ENCODE data around the gene TAF11L2.
"Not testable (repeated sequence)": the region's sequence is repeated elsewhere in the genome, so short reads cannot be mapped to it uniquely, and the experiment has no call there.

TAF11L2 gene

GRCh38 chr5:17492770-17493169 lies 5.3 kb upstream of the TAF11L2 start:
- Histone ChIP-seq H3K9me2 (replicated peaks; ENCODE audit: insufficient read depth, low read length) (no peaks in the 10 kb centered on the region), H2AFZ (ENCODE audit: low read depth, low read length, severe bottlenecking) (no peak overlapping the region), H3K79me2 (ENCODE audit: insufficient read depth, low read length) (no peaks in the 10 kb centered on the region), H4K20me1 (ENCODE audit: low read depth, low read length) (no peaks in the 10 kb centered on the region), H3K9ac (ENCODE audit: low read length) (no peak overlapping the region), H3K4me2 (ENCODE audit: low read depth, low read length, poor library complexity, severe bottlenecking) (no peak overlapping the region), H3K27ac (ENCODE audit: low read depth, low read length) (no peak overlapping the region), H3K9me3 (ENCODE audit: insufficient read depth, low read length) (no peaks in the 10 kb centered on the region), H3K4me3 (ENCODE audit: insufficient read depth, low read length, poor library complexity, severe bottlenecking) (no peak overlapping the region), H3F3A (ENCODE audit: insufficient read depth) (no peaks in the 10 kb centered on the region), H3K27me3 (ENCODE audit: low read length) (no peaks in the 10 kb centered on the region), H3K36me3 (ENCODE audit: low read length) (no peaks in the 10 kb centered on the region)
- no peak for TF ChIP-seq EZH2phosphoT487 (conservative IDR thresholded peaks at IDR 0.05; ENCODE audit: low read length)
- TF ChIP-seq CTCF (IDR thresholded peaks at IDR 0.05; ENCODE audit: insufficient read depth, low read length, poor library complexity, severe bottlenecking) = no peak

GRCh38 chr5:17497446-17497845 lies 585 bp upstream of the TAF11L2 start:
- H3F3A ChIP-seq (ENCODE audit: insufficient read depth) = no peaks in the 10 kb centered on the region
- H3K4me3 ChIP-seq (ENCODE audit: insufficient read depth, low read length, poor library complexity, severe bottlenecking) = no peak overlapping the region
- H3K27me3 ChIP-seq (ENCODE audit: low read length) = no peaks in the 10 kb centered on the region
- H3K27ac ChIP-seq (ENCODE audit: low read depth, low read length) = no peak overlapping the region
- no peaks in the 10 kb centered on the region for H3K36me3 ChIP-seq (ENCODE audit: low read length)
- no peak overlapping the region for H2AFZ ChIP-seq (ENCODE audit: low read depth, low read length, severe bottlenecking)
- H3K9ac ChIP-seq (ENCODE audit: low read length) = no peak overlapping the region
- H3K9me3 ChIP-seq (ENCODE audit: insufficient read depth, low read length) = no peaks in the 10 kb centered on the region
- no peaks in the 10 kb centered on the region for H3K79me2 ChIP-seq (ENCODE audit: insufficient read depth, low read length)
- TF ChIP-seq EZH2phosphoT487 (conservative IDR thresholded peaks at IDR 0.05; ENCODE audit: low read length) = no peak
- TF ChIP-seq CTCF (IDR thresholded peaks at IDR 0.05; ENCODE audit: insufficient read depth, low read length, poor library complexity, severe bottlenecking) = no peak
- no peaks in the 10 kb centered on the region for H4K20me1 ChIP-seq (ENCODE audit: low read depth, low read length)
- H3K4me2 ChIP-seq (ENCODE audit: low read depth, low read length, poor library complexity, severe bottlenecking) = no peak overlapping the region
- H3K9me2 ChIP-seq (replicated peaks; ENCODE audit: insufficient read depth, low read length) = no peaks in the 10 kb centered on the region

GRCh38 chr5:17511775-17512325 lies 13.8 kb downstream of the TAF11L2 start:
- no peak overlapping the region for H3K27ac ChIP-seq (ENCODE audit: low read depth, low read length)
- no peak overlapping the region for H3K4me2 ChIP-seq (ENCODE audit: low read depth, low read length, poor library complexity, severe bottlenecking)
- TF ChIP-seq EZH2phosphoT487 (conservative IDR thresholded peaks at IDR 0.05; ENCODE audit: low read length) (no peak), CTCF (IDR thresholded peaks at IDR 0.05; ENCODE audit: insufficient read depth, low read length, poor library complexity, severe bottlenecking) (no peak)
- no peaks in the 10 kb centered on the region for H3K9me3 ChIP-seq (ENCODE audit: insufficient read depth, low read length)
- no peaks in the 10 kb centered on the region for H4K20me1 ChIP-seq (ENCODE audit: low read depth, low read length)
- H3K79me2 ChIP-seq (ENCODE audit: insufficient read depth, low read length) = no peaks in the 10 kb centered on the region
- H2AFZ ChIP-seq (ENCODE audit: low read depth, low read length, severe bottlenecking) = no peak overlapping the region
- no peaks in the 10 kb centered on the region for H3K36me3 ChIP-seq (ENCODE audit: low read length)
- H3K27me3 ChIP-seq (ENCODE audit: low read length) = no peaks in the 10 kb centered on the region
- H3K9ac ChIP-seq (ENCODE audit: low read length) = no peak overlapping the region
- no peak overlapping the region for H3K4me3 ChIP-seq (ENCODE audit: insufficient read depth, low read length, poor library complexity, severe bottlenecking)
- H3F3A ChIP-seq (ENCODE audit: insufficient read depth) = no peaks in the 10 kb centered on the region
- no peaks in the 10 kb centered on the region for H3K9me2 ChIP-seq (replicated peaks; ENCODE audit: insufficient read depth, low read length)

GRCh38 chr5:17517526-17517925 lies 19.5 kb downstream of the TAF11L2 start:
- H4K20me1 ChIP-seq (ENCODE audit: low read depth, low read length); H3K36me3 ChIP-seq (ENCODE audit: low read length); H3F3A ChIP-seq (ENCODE audit: insufficient read depth); H3K9me3 ChIP-seq (ENCODE audit: insufficient read depth, low read length); H3K9ac ChIP-seq (ENCODE audit: low read length); H3K27ac ChIP-seq (ENCODE audit: low read depth, low read length); H3K9me2 ChIP-seq (replicated peaks; ENCODE audit: insufficient read depth, low read length); H3K4me2 ChIP-seq (ENCODE audit: low read depth, low read length, poor library complexity, severe bottlenecking); H3K27me3 ChIP-seq (ENCODE audit: low read length); H3K4me3 ChIP-seq (ENCODE audit: insufficient read depth, low read length, poor library complexity, severe bottlenecking); H3K79me2 ChIP-seq (ENCODE audit: insufficient read depth, low read length); H2AFZ ChIP-seq (ENCODE audit: low read depth, low read length, severe bottlenecking): not testable (repeated sequence)

- H3K36me3 ChIP-seq (ENCODE audit: low read length); H3K27me3 ChIP-seq (ENCODE audit: low read length); H3K9me2 ChIP-seq (replicated peaks; ENCODE audit: insufficient read depth, low read length); H3K9me3 ChIP-seq (ENCODE audit: insufficient read depth, low read length); H4K20me1 ChIP-seq (ENCODE audit: low read depth, low read length); H3K9ac ChIP-seq (ENCODE audit: low read length); H3K4me3 ChIP-seq (ENCODE audit: insufficient read depth, low read length, poor library complexity, severe bottlenecking); H3F3A ChIP-seq (ENCODE audit: insufficient read depth); H2AFZ ChIP-seq (ENCODE audit: low read depth, low read length, severe bottlenecking); H3K27ac ChIP-seq (ENCODE audit: low read depth, low read length); H3K4me2 ChIP-seq (ENCODE audit: low read depth, low read length, poor library complexity, severe bottlenecking); H3K79me2 ChIP-seq (ENCODE audit: insufficient read depth, low read length): not testable (repeated sequence)
These were observed 20.0 kb downstream of the TAF11L2 start, which contains the start of gene TAF11L3 for GRCh38 chr5:17518067-17518466. Gene TAF11L3, plus strand, starts transcription at chr5:17518367.

GRCh38 chr5:17519508-17519907 lies 21.5 kb downstream of the TAF11L2 start:
- H3K36me3 ChIP-seq (ENCODE audit: low read length); H3K4me3 ChIP-seq (ENCODE audit: insufficient read depth, low read length, poor library complexity, severe bottlenecking); H3K9me2 ChIP-seq (replicated peaks; ENCODE audit: insufficient read depth, low read length); H4K20me1 ChIP-seq (ENCODE audit: low read depth, low read length); H3K9ac ChIP-seq (ENCODE audit: low read length); H3K79me2 ChIP-seq (ENCODE audit: insufficient read depth, low read length); H3K9me3 ChIP-seq (ENCODE audit: insufficient read depth, low read length); H3K27ac ChIP-seq (ENCODE audit: low read depth, low read length); H2AFZ ChIP-seq (ENCODE audit: low read depth, low read length, severe bottlenecking); H3K4me2 ChIP-seq (ENCODE audit: low read depth, low read length, poor library complexity, severe bottlenecking); H3F3A ChIP-seq (ENCODE audit: insufficient read depth); H3K27me3 ChIP-seq (ENCODE audit: low read length): not testable (repeated sequence)

Data from SU-DHL-6 (cell line).